ENCODE data around the gene UGT3A2. TPM values are rescaled to one million over a fixed set of nuclear protein-coding genes. Genes with fewer than 3 reads are reported as not detected.

The UGT3A2 gene
- total RNA-seq, 1 experiment from 2014 or later = 13.7 TPM

DNA sequence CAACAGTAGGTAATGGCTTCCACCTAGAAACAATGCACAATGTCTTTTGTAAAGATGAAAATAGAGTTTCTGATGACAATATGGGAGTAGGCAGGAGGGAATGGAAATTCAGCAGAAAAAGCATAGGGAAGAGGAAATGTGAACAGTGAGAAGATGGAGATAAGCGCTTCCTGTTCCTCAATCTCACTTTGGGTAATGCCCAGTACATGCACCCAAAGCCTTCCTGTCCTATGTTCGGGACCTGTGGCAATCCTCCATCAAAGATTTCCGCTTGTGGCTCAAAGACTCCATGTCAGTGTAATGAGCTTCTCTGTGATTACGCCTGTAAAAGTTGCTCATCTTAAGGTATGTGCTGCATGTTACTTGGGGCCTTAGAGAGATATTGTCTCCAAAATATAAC lies 78.2 kb downstream of the UGT3A2 start:
- no CpG with 5 or more reads among the region's 4 CpGs for WGBS (ENCODE audit: extremely low coverage, insufficient read length, low lambda C conversion rate)
- H3K36me3 Mint-ChIP-seq (ENCODE audit: insufficient read depth in 1 of 3, low read depth in 3 of 3) = 0 out of 7 replicates have a peak, but pooled peaks cover 0 to under 1% (median 0%) of the 10 kb centered on the region in 3 experiments
- Histone ChIP-seq H3K23ac (ENCODE audit: insufficient read length, low read depth, low read length) (no peak overlapping the region), H4K20me1 (ENCODE audit: control insufficient read depth, insufficient read depth, insufficient read length) (no peaks in the 10 kb centered on the region), H2BK20ac (ENCODE audit: low read depth, low read length, poor library complexity, severe bottlenecking) (no peak overlapping the region), H3K9ac (ENCODE audit: extremely low read depth, insufficient read length, low read length) (no peak overlapping the region), H3K56ac (ENCODE audit: insufficient read length, low read depth, low read length) (no peak overlapping the region), H2BK5ac (ENCODE audit: insufficient read length, low read length) (no peak overlapping the region), H2BK120ac (ENCODE audit: low read depth, low read length, poor library complexity, severe bottlenecking) (no peak overlapping the region), H2BK12ac (ENCODE audit: insufficient read length, low read depth, low read length) (no peak overlapping the region), H3K79me1 (ENCODE audit: insufficient read depth, low read depth, low read length, poor library complexity, severe bottlenecking) (no peaks in the 10 kb centered on the region), H3K79me2 (ENCODE audit: insufficient read depth, low read length) (no peaks in the 10 kb centered on the region), H3K4me2 (ENCODE audit: insufficient read depth, insufficient read length, low read length) (no peak overlapping the region), H4K91ac (ENCODE audit: insufficient read length, low read depth, low read length) (no peak overlapping the region), H2AFZ (ENCODE audit: low read length) (no peak overlapping the region), H2BK15ac (ENCODE audit: low read depth, low read length) (no peak overlapping the region), H3K4ac (ENCODE audit: low read depth, low read length) (no peak overlapping the region), H3K23me2 (ENCODE audit: insufficient read length, low read depth, low read length, poor library complexity, severe bottlenecking) (peaks cover 4% of the 10 kb centered on the region), H3K4me1 (ENCODE audit: insufficient read depth, low read length) (no peaks in the 10 kb centered on the region), H3K27me3 (ENCODE audit: insufficient read depth, low read length) (peaks cover 3% of the 10 kb centered on the region; the same call in 1 of the 2 replicates), H4K5ac (ENCODE audit: insufficient read length, low read depth, low read length) (no peak overlapping the region), H3K18ac (ENCODE audit: insufficient read length, low read depth, low read length) (no peak overlapping the region), H2AK5ac (ENCODE audit: insufficient read length, low read length) (no peak overlapping the region), H3K27ac (ENCODE audit: insufficient read length, low read depth, low read length) (no peak overlapping the region), H3K9me3 (ENCODE audit: control insufficient read depth, low read depth, low read length) (no peaks in the 10 kb centered on the region), H4K8ac (replicated peaks; ENCODE audit: insufficient read length, low read depth, low read length) (no peak overlapping the region), H3K14ac (ENCODE audit: insufficient read depth, low read length) (no peak overlapping the region), H3T11ph (ENCODE audit: low read length) (no peak overlapping the region)
- H3K27me3 Mint-ChIP-seq (ENCODE audit: low read depth) = peaks cover 43% of the 10 kb centered on the region
- H3K4me1 Mint-ChIP-seq = peaks cover 14 to 20% of the 10 kb centered on the region in 2 experiments
- DNase-seq = no peak
- peaks cover 1 to 3% of the 10 kb centered on the region in 2 experiments; a peak in 4 of 5 replicates for H3K9me3 Mint-ChIP-seq
- H3K27ac Mint-ChIP-seq = no peak overlapping the region
- H3K4me3 Mint-ChIP-seq = no peak overlapping the region
- no peak for TF ChIP-seq CTCF (conservative IDR thresholded peaks at IDR 0.05)

Data from H9 (cell line).